Middle frontal gyrus (tissue), 1 donor: ENCODE data around the gene CACNB3.

Source experiments
- DNase-seq: peaks from one replicate; pipeline ENCODE4 v3.0.0-alpha.2; 2015; ENCODE audit warnings: low spot score; ENCODE audit errors: extremely low spot score

Gene CACNB3

DNA sequence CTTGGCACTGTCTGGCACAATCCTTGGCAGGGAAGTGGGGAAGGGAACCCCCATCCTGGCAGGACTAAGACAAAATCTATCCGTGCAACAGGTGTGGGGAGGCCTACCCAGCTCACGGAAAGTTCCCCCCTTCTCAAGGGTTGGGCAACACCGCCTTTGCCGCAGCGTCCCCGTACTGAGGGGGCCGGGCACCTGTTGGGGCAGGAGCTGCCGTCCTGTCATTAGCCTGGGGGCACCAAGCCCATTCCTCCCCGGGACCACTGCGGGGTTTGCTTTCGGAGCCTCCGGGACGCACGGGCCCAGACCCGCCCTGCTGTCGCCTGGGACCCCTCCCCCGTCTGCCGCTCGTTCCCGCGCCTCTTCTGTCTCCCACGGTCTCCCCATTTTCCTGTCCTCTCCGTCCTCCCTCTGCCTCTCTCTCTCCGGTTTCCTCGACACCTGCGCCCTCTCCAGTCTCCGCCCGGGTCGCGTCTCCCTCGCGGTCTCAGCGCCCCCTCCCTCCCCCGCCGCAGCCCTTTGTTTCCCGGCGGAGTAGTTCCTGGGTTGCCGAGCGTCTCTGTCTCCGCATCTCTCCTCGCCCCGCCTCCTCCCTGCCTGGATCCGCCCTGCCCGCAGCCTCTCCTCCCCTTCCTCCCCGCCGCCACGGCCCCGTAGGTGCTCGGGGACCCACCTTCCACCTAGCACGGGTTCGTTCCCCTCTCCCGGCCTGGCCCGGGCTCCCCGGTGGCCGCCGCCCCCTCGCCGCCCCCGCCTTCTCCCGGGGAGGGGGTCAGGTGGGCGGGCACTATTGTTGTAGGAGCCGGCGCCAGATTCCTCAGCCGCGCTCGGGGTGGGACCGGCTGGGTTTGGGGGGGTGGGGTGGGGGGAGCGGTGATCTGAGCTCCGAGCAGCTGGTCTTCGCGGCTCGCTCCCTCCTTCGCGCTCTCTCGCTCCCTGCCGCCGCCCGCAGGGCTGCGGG is at the start of gene CACNB3:
TSS of gene CACNB3 (plus strand) at position 624 of the 958 bp plus-strand sequence. CDS start 434 bp downstream, outside the sequence.
- no peak for DNase-seq

DNA sequence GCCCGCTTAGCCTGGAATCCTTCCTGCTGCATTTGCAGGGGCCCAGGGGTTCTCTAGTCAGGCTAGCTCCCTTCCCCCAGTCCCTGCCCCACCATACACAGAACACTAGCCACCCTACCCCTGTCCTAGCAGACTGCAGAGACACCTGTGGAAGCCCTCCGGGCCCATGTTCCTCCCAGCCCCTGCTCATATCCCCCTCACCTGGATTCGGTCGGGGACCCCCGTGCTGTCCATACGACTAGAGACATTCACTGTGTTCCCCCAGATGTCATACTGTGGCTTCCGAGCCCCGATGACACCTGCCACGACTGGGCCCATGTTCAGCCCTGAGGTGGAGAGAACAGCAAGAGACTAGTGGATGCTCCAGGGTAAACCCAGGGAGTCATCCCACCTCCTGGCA is 49.6 kb upstream of the CACNB3 start:
- no peak for DNase-seq

DNA sequence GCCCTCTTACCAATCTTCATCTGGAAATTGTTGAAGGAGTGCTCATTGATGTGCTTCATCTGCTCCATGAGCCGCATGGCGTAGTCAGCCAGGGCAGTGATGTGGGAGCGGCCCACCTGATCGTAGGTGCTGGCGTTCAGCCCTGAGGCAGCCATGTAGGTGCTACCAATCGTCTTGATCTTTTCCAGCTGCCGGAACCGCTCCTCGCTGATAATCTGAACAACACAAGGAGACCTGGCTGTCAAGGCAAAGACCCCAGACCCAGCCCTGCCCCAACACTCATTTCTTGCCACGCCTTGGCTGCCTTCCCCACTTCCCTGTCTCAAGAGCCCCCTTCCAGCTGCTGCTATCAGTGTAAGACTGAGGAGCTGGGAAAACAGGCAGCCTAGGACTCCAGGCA is 47.5 kb upstream of the CACNB3 start:
- no peak for DNase-seq

DNA sequence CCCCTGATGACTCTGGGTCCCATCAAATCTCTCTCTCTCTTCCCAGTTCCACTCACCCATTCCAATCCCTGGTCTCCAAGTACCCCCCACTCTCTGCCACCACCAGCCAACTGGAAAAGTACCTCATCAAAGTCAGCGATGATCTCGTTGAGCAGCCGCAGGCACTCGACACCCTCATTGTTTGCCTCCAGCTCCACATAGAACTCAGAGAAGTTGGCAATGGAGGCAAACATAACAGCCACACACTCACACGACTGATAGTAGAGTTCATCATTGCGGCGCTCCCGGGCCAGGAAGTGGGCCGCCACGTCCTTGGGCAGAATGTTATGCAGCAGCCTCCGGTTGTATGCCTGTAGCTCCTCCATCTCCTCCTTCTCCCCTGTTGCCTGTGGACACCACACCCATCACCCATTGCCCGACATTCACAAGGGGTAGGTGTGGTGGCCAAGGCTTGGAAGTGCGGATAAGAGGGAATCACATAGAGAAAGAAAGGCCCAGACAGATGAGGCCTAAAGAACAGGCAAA is 46.6 kb upstream of the CACNB3 start:
- DNase-seq = no peak

DNA sequence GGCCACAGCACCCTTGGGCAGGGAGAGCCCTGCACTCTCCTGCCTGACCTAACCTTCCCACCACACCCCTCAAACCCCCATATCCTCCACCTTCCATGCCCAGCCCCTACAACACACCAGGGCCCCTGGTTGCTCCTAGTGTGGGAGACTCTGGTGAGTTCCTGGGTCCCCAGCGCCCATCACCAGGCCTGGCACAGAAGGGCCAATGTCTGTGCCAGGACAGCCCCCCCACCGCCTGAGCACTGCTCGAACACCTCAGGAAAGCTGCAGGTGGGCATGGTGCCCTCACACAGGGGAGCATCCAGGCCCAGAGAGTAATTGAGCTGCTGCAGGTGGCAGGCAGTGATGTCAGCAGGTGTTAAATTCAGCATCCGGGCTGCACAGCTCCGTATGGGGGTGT is 44.6 kb upstream of the CACNB3 start:
- no peak for DNase-seq

DNA sequence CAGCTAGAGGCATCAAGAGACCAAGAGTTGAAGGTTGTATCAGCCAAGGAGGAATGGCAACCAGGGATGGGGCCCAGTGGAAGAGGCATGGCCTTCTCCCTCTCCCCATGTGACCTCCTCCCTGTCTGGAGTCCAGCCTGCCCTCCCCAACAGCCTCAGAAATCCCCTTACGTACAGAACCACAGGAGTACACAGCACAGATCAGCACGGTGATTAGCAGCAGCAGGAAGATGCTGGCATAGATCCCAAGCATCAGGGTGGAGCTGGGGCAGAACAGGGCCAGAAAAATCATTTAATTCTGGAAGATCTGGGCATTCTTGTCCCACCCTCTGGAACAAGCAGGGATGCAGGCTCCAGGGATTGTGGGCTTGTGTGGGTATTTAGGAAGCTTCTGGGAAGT is 43.8 kb upstream of the CACNB3 start:
- no peak for DNase-seq

DNA sequence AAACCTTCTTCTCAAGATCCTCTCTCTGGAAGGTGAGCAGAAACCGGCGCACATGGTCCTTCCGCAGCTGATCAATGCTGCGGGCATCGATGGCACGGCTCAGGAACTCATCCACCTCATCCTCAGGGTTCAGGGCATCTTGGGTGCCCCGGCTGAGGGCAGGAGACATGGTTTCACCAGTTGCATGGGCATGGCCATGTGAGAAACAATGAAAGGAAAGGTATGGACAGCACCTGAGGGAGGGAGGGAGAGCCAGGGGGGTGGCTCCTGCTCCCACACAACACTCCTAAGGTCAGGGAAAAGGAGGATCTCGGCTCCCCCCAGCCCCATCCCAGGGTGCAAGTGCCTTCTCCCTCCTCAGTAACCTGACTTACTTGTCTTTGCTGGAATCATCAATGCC is 43.0 kb upstream of the CACNB3 start:
- DNase-seq = no peak

DNA sequence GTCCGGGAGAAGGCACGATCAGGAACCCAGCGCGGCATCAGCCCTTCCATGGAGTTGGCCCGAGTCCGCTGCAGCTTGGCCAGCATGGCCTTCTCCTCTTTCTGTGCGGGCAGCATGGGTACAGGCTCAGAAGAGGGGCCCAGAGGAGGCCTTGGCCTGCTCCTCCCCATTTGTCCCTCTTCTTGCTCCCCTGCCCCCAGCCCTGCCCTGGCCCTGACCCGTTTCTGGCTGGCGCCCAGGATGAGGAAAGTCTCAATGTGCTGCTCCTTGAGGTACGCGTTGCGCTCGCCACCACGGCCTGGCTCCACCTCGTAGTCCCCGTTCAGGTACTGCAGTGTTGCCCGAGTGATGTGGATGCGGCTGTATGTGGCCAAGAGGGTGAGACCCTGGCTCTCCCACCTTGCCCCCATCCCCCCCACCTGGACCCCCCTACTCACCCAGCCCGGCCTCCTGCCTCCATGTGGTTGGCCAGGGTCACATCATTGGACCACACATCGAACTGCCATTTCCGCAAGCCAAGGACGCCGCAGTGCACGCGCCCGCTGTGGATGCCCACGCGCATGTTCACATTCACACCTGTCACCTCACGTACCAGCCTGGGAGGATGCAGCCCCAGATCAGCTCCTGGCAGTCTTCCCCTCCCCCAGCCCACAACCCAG is 42.2 kb upstream of the CACNB3 start:
- DNase-seq = no peak

DNA sequence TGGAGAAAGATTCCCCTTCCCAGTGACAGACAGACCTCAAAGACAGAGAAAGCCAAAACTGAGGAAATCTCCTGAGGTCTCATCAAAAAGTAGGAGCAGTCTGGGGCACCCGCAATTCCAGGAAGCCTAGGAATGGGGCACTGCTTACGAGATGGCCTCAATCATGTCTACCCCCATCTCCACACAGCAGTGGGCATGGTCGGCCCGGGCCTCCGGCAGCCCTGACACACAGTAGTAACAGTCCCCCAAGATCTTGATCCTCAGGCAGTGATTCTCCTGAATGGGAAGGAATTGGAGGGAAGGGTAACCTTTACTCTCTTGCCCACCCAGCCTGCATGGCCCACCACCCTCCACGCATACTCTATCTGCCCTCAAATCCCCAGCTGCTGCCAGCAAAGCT is 41.3 kb upstream of the CACNB3 start:
- DNase-seq = no peak

DNA sequence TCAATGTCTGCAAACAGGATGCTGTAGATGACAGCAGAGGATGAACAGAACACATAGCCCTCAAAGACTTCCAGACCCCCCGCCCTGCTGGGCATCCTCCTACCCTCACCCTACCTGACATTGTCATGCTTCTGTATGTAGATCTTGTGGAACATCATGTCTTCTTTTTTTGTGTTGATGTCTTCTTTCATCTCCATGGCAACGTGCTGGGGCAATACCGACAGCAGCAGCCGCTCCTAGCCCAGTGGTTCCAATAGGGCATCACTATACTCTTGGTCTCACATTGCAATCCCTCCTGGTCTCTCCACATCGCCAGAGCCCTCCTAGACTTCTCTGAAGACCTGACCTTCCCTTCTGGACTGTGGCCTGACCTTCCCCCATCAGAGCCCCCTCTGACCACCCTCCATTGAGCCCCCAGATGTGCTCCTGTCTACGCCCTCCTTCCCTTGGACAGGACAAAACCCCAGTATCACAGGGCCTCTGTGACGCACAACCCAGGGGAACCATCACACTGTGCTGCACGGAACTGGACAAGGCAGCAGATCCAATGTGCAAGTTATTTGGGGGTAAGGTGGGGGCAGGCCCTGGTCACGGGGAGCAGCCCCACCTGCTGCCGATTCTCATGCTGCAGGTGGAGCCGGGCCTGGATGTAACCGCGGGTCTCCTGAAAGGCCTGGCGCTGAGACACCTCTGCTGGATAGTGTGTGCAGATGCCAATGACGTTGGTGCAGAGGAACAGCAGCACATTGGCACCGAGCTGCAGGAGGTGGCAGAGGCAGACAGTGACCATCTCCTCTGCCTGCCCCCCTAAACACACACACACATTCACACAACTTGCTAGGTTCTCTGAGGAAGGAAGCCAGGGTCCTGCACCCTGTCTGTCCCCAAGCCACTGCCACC is 40.5 kb upstream of the CACNB3 start:
- DNase-seq = no peak

DNA sequence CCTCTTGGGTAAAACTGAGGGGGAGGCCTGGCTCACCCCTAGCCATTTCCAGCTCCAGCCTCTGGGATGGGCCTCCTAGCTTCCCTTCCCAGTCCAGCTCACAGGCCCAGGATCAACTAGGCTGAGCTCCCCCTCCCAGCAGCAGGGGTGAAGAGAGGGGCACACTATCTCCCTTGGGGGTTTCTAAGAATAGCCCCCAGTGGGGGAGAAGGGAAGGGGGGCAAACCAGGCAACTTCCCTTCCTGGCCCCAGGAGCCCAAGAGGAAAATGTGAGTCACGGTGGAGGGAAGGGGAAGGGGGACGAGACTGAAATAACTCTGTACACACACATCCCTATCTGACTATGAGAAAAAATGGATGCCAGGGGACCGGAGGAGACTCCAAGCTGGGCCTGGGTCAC is 38.4 kb upstream of the CACNB3 start:
- no peak for DNase-seq

DNA sequence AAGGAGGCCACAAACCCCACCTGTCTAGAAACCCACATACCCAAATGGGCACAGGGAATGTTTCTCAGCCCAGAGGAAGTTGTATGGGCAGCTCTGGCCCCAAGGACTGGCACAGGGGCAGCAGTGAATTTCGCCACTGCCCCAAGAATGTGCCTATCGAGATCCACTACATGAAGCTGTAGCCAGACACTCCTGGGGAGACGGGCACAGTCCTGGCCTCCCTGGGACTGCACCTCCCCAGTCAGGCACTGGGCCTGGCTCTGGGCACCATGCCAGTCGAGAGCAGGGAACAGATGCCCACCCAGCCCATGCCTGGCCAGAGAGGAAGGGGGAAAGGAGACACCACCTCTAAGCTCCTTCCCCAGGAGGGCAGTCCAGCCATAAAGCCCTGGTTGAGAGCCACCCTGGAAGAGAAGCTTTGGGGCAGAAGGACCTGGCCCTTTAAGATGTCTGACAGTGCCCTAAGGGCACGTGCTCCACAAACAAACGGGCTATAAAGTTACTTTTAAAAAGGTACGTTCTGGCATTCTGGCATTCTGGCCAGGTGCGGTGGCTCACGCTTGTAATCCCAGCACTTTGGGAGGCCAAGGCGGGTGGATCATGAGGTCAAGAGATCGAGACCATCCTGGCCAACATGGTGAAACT is 37.8 kb upstream of the CACNB3 start:
- no peak for DNase-seq

DNA sequence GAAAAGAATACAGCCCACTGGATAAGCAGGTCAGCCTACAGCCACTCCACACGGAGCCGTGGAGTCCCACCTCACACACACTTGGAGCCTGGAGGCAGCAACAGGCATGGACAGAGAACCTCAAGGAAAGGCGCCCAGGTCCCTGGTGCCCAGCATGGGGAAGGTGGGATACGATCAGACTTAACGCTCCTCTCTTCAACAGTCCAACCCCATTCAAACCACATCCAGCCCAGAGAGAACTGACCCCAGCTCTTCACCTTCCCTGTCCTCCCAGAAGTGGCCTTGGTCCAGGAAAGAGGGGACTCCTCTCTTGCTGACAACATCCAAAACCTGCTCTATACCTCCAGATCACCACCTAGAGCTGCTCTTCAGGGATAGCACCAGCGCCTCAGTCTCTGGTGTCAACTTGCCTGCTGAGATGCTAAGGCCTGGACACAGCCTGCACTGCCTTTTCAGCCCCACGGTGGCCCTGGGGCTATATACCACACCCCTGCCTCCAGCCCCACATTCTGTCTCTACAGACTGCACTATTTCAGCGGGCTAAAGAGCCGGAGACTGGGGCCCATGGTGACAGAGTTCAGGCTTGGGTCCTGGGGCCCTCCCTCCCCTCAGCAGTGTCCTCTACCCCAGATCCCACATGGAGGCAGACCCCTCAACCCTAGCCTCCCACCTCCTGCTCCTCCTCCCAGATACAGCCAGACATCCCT is 36.4 kb upstream of the CACNB3 start:
- DNase-seq = no peak

DNA sequence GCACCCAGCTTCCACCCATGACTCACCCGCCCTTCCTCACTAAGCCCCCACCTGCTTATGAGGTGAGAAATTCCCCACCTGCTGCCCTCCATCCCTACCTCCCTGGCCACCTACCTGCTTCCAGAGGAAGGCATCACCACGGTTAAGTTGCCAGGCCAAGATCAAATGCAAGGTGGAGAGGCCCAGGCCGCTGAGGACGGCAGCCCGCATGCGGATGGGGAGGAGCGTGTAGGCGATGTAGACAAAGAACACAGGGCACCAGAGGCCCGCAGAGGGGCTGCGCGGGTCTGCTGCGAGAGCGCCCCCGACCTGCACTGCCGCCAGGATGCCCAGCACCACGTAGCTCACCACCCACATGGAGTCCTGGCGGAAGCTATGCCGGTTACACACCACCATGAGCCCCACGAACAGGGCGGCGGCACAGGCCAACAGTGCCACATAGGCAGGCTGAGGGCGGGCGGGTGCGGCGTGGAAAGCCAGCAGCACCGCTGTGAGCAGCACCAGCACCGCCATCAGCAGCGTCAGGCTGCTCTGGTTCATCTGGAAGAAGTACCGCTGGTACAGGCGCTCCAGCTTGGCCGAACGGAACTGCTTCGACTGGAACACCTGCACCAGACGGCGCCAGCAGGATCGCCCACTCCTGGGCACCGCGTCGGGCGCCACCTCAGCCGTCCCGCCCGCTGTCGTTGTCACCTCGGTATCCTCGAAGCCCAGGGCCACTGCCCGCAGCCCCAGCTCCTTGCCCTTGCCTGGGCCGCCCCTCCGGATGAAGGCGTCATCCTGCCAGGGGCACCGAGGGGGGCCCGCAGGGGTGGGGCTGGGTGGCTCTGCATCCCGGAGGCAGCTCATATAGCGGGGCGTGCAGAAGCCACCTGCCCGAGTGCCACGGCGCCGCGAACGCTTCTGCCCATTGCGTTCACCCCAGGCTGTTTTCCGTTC is 35.6 kb upstream of the CACNB3 start:
- DNase-seq = no peak

DNA sequence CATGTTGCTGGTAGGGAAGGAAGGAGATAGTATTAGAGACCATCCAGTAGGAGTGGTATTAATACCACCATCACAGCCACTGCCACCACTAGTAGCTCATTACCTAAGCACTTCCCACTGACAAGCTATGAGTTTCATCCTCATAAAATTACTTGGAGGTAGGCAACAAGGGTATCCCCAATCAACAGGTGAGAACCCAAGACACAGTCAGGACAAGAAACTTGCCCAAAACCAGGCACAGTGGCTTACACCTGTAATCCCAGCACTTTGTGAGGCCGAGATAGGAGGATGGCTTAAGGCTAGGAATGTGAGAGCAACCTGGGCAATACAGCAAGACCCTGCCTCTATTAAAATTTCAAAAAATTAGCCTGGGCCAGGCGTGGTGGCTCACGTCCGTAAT is 34.9 kb upstream of the CACNB3 start:
- no peak for DNase-seq

DNA sequence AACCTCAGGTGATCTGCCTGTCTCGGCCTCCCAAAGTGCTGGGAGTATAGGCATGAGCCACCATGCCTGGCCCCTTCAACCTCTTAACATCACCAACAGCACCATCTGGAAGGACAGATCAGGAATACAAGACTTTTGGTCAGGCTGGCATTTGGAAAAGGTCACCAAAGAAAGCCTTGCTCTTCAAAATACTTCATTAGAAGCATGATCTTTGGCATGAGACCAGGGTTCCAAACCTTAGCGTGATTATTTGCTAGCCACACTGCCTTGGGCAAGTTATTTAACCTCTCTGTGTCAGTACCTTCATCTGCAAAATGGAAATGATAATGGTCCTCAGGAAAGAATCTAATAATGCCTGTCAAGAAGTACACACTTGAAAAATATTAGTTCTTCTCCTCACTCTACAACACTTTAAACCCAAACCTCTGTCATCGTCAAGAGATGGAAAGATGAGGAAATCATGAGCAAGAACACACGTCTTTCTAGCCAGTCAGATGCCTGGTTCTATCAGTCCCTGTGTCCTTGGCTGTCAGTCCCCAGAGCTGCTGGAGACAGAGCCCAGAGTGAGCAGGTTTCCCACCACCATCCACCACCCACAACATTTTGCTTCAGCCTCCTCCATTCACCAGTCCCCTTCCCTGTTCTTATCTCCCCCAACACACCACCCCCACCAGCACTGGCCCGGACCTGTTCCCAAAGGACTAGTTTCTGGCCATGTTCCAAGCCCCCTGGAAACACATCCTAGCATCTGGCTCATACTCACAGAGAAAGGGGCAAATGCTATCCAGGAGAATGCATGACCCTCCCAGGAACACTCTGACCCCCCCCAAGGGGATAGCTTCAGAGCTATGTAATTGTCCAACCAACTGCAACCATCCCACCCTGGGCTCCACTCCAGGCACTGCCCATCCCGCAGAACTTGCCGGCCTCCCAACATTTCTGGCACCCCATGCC is 31.4 kb upstream of the CACNB3 start:
- DNase-seq = no peak

DNA sequence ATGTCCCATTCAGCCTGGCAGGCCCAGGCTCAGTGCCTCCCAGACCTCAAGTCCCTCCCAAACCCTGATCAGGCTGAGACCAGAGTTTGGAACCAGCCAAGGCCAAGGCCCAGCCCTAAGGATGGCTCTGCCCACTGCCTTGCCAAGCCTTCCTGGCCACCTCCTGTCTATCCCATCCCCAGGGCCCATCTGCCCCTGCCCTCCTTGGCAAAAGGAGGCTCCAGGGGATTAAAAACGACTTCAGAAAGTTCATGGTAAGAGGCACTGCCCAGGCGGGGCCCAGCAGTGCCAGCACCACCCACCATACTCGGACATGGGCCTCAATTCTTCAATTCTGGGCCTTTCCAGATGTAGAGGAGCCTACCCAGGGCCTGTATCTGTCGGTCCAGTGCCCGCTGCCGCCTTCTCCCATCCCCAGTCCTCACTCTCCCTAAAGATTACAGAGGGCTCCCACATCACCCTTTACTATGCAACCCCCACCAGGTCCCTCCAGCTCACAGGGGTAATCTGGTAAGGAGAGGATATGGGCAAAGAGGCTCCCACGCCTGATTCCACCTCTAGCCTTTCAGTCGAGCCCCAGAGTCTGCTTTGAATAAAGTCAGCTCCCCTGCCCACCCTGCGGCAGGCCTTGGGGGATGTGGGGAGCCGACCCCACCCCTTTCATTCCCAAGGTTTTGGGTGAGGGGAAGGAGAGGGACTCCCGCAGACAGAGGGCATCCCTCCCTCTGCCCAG is 30.3 kb upstream of the CACNB3 start:
- DNase-seq = no peak

DNA sequence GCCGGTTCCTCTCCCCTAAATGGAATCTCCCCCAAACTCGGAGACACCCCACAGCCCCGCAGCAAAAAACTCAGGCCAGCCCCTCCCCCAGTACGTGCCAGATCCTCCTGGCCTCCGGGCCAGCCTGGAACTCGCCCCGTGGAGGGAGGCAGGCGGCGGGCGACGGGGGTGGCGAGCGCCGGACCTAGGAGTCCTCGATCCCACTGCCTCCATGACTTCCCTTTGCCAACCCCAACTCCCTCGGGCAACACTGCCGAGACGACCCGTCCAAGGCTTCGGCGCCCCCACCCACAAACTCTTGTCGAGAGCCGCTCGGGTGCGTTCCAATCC is 29.8 kb upstream of the CACNB3 start:
- DNase-seq = no peak
